NCI-H1694 treated with DMSO at 0.1 percent for 48 hours (cell line): Measurements from ENCODE around the gene FGG.

Experiments
- DNase-seq: peaks from one replicate; lab custom pipeline; 2025; lab: John Stamatoyannopoulos, UW

FGG gene

GRCh38 chr4:154585369-154586018, 27.0 kb downstream of the FGG start:
- no peak for DNase-seq

DNA sequence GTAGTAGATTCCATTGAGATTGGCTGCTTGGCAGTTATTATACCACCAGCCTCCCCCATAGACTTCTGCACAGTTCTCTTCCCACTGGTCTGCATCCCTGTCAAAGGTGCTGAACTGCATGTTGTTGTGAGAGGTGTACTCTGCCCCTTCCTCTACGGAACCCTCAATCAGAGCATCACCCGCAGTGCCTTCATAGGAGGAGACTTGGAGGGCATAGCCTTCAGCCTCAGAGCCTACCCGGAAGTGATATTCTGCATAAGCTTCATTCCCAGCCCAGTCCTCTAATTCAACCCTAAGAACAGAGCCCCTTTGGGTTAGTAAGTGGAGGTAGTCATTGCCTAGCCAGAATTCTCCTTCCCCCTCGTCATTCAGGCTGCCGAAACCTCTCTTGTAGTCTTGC, 28.2 kb downstream of the FGG start:
- DNase-seq, result no peak

GRCh38 chr4:154583677-154584076, 28.8 kb downstream of the FGG start:
- no peak for DNase-seq

DNA sequence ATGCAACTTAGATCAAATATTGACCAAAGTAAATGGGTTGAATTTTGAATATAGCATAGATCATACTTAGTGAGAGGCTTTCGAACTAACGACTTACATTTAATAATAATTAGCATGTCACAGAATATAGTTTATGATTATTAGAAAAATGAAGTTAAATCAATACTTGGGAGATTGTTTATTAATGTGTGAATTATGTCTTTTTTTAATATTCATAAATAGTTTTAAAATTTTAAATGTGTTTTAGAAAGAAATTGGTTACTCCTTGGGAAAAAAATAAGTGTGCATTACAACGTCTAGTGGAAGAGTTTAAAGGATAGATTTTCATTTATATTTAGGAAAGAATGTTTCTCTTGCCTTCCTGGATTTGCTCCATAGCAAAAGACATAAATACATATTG, 29.2 kb downstream of the FGG start:
- DNase-seq, result no peak

DNA sequence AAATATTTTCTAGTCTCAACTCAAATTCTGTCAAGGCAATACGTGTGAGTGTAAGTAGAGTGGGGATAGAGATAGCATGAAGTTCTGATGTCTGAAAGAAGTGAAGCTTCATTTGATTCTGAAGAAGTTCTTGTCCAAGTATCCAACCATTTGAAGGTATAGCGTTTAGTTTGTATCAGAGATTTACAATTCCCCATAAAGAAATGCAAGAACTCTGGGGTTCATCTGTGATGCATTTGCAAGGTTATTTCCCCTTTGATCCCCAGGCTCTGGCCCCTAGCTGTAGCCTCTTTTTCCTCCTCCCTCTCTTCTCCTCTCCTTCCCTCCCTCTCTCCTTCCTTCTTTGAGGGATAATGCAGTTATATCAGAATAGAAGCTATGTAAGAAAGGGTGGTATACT, 29.7 kb downstream of the FGG start:
- DNase-seq, result no peak

DNA sequence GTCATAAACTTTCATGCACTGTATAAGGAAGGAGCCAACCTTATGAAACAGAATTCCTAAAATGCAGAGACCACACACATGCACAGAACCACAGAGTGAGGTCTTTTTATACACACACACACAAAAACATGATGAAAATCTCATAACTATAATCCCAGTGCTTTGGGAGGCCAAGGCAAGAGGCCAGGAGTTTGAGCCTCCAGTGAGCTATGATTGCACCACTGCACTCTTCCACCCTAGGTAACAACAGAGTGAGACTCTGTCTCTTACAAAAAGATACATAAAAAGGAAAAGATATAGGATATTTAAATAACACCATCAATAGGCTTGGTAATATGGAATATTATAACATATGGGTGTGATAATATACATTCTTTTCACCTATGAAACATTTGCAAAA, 32.5 kb downstream of the FGG start:
- no peak for DNase-seq

- no peak for DNase-seq
Measured at GRCh38 chr4:154578919-154579318, 33.5 kb downstream of the FGG start.

- no peak for DNase-seq
Measured at GRCh38 chr4:154577324-154577723, 35.1 kb downstream of the FGG start.

DNA sequence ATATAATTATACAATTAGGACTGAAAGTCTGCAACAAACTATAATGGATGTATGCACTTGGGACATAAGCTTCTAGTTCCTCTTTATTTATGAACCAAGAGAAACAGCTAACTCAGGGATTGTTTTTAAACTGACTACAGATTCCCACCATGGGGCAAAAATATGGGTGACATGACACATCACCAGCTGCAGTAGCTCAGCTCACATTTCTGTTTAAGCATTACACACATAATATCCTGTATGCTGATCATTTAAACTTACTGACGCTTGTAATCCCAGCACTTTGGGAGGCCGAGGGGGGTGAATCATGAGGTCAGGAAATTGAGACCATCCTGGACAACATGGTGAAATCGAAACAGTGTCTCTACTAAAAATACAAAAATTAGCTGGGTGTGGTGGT, 38.1 kb downstream of the FGG start:
- DNase-seq, result no peak

GRCh38 chr4:154573190-154573870, 39.1 kb downstream of the FGG start:
- no peak for DNase-seq

DNA sequence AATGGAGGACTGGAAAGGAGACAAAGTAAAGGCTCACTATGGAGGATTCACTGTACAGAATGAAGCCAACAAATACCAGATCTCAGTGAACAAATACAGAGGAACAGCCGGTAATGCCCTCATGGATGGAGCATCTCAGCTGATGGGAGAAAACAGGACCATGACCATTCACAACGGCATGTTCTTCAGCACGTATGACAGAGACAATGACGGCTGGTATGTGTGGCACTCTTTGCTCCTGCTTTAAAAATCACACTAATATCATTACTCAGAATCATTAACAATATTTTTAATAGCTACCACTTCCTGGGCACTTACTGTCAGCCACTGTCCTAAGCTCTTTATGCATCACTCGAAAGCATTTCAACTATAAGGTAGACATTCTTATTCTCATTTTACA, 42.9 kb downstream of the FGG start:
- DNase-seq, result no peak

GRCh38 chr4:154569028-154569427, 43.4 kb downstream of the FGG start:
- no peak for DNase-seq

DNA sequence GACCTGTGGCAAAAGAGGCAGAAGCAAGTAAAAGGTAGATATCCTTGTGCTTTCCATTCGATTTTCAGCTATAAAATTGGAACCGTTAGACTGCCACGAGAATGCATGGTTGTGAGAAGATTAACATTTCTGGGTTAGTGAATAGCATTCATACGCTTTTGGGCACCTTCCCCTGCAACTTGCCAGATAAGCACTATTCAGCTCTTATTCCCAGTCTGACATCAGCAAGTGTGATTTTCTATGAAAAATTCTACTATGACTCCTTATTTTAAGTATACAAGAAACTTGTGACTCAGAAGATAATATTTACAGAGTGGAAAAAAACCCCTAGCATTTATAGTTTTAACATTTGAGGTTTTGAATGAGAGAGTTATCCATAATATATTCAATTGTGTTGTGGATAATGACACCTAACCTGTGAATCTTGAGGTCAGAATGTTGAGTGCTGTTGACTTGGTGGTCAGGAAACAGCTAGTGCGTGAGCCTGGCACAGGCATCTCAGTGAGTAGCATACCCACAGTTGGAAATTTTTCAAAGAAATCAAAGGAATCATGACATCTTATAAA, 45.7 kb downstream of the FGG start:
- no peak for DNase-seq

DNA sequence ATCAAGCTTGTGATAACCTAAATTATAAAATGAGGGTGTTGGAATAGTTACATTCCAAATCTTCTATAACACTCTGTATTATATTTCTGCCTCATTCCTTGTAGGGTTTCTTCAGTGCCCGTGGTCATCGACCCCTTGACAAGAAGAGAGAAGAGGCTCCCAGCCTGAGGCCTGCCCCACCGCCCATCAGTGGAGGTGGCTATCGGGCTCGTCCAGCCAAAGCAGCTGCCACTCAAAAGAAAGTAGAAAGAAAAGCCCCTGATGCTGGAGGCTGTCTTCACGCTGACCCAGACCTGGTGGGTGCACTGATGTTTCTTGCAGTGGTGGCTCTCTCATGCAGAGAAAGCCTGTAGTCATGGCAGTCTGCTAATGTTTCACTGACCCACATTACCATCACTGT, 46.8 kb downstream of the FGG start:
- DNase-seq, result no peak

GRCh38 chr4:154564311-154564710, 48.1 kb downstream of the FGG start:
- no peak for DNase-seq

DNA sequence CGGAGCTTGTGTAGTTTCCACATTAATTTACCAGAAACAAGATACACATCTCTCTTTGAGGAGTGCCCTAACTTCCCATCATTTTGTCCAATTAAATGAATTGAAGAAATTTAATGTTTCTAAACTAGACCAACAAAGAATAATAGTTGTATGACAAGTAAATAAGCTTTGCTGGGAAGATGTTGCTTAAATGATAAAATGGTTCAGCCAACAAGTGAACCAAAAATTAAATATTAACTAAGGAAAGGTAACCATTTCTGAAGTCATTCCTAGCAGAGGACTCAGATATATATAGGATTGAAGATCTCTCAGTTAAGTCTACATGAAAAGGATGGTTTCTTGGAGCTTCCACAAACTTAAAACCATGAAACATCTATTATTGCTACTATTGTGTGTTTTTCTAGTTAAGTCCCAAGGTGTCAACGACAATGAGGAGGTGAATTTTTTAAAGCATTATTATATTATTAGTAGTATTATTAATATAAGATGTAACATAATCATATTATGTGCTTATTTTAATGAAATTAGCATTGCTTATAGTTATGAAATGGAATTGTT, 49.7 kb downstream of the FGG start, which contains the start of gene FGB:
TSS of gene FGB (plus strand) at position 315 of the 558 bp plus-strand sequence. CDS start at position 323, 8 bp downstream.
- DNase-seq, result no peak

DNA sequence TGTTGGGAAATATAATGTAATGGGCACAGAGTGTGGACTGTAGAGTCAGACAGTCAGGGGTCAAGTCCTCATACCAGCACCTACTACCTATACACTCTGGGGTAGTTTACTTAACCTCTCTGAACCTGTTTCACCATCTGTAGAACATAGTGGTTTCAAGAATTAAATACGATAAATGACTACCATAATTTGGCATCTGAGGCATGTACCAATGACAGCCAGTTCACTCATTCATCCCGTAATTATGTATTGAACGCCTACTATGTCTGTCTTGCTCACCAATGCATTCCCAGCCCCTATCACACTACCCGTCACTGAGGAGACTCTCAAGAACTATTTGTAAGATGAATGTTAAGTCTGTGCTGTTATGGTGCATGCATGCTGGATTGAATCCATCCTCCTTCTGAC, 51.6 kb downstream of the FGG start:
- DNase-seq, result no peak

GRCh38 chr4:154560419-154560801, 52.0 kb downstream of the FGG start:
- DNase-seq, result no peak

- no peak for DNase-seq
Measured at GRCh38 chr4:154559494-154560418, 52.7 kb downstream of the FGG start.

GRCh38 chr4:154559141-154559493, 53.3 kb downstream of the FGG start:
- DNase-seq, result no peak
